ENCODE results near the gene SIGLEC1.

GRCh38 chr20:3754276-3754630 lies 41.9 kb upstream of the SIGLEC1 start:
- TF ChIP-seq POLR2AphosphoS5 (IDR thresholded peaks at IDR 0.05; ENCODE audit: borderline replicate concordance, low read depth, low read length) (no peak), EZH2 (IDR thresholded peaks at IDR 0.05) (no peak), FOXP2 (optimal IDR thresholded peaks at IDR 0.05; ENCODE audit: control extremely low read depth, extremely low read length, insufficient read depth) (no peak)

All from SK-N-MC (cell line).